AG04449 (cell line): Measurements from ENCODE around the gene AGBL4.

ENCODE experiments used
- CTCF ChIA-PET: fragments of 350-600 bp; formaldehyde crosslinking; extraction: SDS; loops from one replicate; lab custom pipeline; 2021; ENCODE audit warnings: antibody characterized with exemption; lab: Yijun Ruan, JAX
- POLR2A ChIA-PET: fragments of 400-600, 350-600 bp; formaldehyde crosslinking; extraction: SDS; loops from one replicate; lab custom pipeline; 2020; ENCODE audit warnings: antibody characterized with exemption, inconsistent platforms; lab: Yijun Ruan, JAX
- DNase-seq: peaks from one replicate; pipeline ENCODE4 v3.0.0-alpha.2; 2010; ENCODE audit warnings: low read depth, low spot score
- H3K4me3 ChIP-seq: 2 replicates; pipeline ENCODE4 v1.5.1; 2011; ENCODE audit warnings: low read depth, mild to moderate bottlenecking, control low read depth, low read length
- CTCF ChIP-seq: IDR thresholded peaks from one replicate; pipeline ENCODE4 v1.5.1; 2011; ENCODE audit warnings: mild to moderate bottlenecking, moderate library complexity, low read length, control low read depth, inconsistent platforms; ENCODE audit not compliant: insufficient read depth; ENCODE audit errors: missing control alignments

The AGBL4 gene

GRCh38 chr1:49046305-49046704, 977.4 kb downstream of the AGBL4 start:
- TF ChIP-seq CTCF, result no peak
- no peak overlapping the region for H3K4me3 ChIP-seq
- no peak for DNase-seq
- ChIA-PET CTCF (no interaction called here), POLR2A (no interaction called here)

DNA sequence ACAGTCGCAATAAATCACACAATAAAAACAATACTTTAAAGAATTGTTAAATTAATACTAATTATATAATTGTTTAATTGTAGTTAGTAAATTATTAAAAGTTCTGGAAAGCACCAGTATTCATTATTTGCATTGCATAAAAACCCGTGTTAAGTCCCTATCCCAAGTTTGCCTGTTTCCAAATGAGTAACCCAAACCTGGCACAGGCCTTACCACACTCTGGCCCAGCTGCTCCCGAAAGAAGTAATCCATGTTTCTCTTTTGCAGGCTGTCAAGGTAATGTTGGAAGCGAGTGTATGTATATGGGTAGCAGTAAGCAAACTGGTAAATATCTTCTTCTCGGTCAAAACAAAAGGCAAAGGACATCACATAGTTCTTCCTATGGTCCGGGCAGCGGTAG, 978.4 kb downstream of the AGBL4 start:
- H3K4me3 ChIP-seq, result no peak overlapping the region
- ChIA-PET POLR2A (no interaction called here), CTCF (no interaction called here)
- TF ChIP-seq CTCF, result no peak
- DNase-seq, result no peak

DNA sequence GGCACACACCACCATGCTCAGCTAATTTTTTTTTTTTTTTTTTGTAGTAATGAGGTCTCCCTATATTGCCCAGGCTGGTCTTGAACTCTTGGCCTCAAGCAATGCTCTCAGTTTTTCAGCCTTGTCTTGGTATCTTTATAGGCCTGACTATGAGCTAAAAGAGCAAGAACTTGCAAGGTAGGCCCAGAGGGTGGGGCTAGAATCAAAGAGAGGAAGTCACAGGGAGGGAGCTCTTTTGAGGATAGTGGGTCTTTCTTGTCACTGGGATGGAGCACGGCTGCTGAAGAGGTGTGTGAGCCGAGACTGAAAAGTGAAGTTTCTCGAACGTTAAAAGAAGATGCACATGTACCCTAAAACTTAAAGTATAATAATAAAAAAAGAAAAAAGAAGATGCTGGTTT, 987.1 kb downstream of the AGBL4 start:
- CTCF ChIA-PET, result interaction anchor here (1.2 kb wide), 1 partner anchor 8 kb away, joined by 4 read pairs; no protein-coding TSS in a partner anchor
- POLR2A ChIA-PET, result no interaction called here

DNA sequence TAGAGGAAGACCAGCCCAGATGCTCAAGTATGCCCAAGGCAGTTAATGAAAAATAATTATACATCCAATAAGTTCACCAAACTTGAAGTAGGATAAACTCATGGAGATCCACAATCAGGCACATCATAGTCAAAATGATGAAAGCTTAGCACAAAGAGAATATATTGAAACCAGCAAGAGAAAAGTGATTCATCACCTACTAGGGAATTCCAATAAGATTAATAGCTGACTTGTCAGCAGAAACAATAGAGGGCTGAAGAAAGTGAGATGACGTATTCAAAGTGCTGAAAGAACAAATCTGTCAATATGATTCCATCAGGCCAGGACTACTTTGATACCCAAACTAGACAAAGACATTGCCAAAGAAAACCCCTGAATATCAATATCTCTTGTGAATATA, 995.4 kb downstream of the AGBL4 start:
- DNase-seq, result no peak
- H3K4me3 ChIP-seq, result no peak overlapping the region
- ChIA-PET POLR2A (no interaction called here), CTCF (interaction anchor here (0.8 to 1.3 kb wide), 2 partner anchors 8 to 12 kb away, joined by 3 to 4 read pairs; no protein-coding TSS in a partner anchor)
- TF ChIP-seq CTCF, result no peak

More for the DNA sequence above, 987.1 kb downstream of the AGBL4 start:
- DNase-seq, result no peak
- H3K4me3 ChIP-seq, result no peak overlapping the region
- TF ChIP-seq CTCF, result no peak

DNA sequence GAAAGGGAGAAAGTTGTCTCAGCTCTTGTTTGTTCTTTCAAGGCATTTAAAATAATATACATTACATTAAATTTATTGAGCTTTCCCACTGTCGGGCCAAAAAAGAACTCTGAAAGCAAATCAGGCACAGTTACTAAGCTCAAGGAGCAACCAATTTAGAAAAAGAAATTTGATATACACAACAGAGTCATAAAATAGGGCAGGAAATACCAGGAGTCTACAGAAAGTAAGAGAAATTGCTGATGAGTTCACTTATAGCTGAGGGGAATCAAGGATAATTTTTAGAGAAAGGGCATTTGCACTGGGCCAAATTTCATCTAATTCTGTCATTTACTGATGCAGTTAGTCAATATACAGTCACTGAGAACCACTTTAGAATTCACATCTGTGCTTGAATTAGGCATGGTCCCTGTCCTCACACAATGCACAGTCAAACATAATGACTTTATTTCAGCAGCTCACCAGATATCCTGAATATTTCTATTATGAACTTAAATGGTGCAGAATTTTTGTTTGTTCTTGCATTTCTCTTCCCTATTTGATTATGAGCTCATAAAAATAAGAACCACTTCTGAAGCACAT, 997.4 kb downstream of the AGBL4 start:
- ChIA-PET POLR2A (no interaction called here), CTCF (no interaction called here)
- TF ChIP-seq CTCF, result no peak
- DNase-seq, result no peak
- H3K4me3 ChIP-seq, result no peak overlapping the region

DNA sequence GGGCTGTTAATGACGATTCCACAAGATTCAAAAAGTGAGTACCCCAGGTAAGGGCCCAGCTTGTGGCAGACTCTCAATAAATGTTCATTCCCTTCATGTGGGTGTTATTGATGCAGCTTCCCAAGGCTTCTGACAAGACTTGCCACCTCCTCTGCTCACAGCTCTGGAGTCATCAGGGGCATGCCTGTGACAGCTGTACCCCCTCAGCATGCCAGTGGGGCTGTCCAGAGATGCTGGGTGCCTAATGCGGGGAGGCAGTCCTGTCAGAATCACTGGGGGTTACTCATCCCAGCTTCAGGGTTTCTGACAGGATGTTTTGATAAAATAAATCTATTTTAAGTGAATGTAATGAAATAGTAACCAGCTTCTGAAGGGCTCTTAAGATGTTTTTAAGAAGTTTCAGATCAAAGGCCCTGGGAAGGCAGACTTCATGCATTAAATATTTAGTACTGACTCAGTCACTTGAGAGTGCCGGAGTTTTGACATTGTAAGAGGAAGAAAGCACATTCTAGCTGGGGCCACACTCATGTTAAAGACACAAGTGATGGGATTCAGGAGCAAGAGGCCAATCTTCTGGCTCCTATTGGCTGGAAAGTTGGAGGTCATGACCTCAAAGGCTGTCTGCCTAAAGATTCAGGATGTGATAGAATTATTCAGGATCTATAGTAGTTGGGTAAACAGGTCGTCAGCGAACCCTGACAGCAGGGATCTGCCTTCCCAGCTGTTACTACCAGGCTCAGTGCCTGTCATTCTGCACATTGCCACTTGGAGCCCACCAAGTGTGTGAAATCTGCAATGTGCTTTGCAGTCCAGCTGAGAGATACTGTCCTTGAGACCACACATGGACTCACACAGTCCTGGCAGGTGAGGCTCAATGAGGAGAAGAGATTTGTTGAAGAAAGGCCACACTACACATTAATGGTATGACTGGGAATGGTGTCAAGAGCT, 1007.5 kb downstream of the AGBL4 start:
- ChIA-PET CTCF (interaction anchor here (1.2 kb wide), 1 partner anchor 12 kb away, joined by 3 read pairs; no protein-coding TSS in a partner anchor), POLR2A (no interaction called here)
- TF ChIP-seq CTCF, result no peak
- no peak overlapping the region for H3K4me3 ChIP-seq
- DNase-seq, result no peak
